ENCODE measurements around the gene CDC42BPA.
A peak's percentile ranks its signal among the peaks of the same experiment; 100 is the strongest.

The CDC42BPA gene

DNA sequence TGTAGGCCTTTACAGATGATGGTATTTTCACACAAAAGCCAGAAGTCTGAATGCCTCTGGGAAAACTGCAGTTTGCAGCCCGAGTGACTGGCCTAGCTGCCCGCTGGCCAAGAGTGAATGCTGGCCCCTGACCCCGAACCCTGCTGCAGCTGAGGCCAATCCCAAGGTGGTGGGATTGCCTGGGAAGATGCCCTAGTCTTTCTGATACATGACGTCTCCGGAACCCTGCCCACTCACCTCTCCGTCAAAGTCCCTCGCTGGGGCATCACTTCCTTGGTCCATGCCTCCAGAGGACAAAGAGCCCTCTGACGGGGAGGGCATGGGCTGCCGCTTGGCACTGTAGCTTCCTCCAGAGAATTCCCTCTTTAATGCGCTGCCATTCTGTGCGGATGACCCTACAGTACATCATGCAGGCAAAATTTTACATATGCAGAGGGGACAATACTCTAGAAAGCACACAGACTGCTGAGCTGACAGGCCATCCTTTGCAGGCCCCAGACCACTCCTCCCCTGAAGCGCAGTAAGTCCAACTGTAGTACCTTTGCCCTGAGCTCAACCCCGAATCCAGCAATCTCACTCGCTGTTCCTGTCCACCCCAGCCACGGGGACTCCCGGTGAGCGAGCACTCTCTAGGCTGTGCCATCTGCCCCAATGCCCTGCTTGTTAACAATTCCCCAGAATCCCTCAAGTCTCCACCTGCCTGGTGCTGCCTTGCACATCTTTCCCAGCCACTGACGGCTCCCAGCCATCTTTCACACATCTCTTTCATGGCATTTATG, 323.5 kb downstream of the CDC42BPA start:
- DNase-seq (ENCODE audit: low spot score): no peak

DNA sequence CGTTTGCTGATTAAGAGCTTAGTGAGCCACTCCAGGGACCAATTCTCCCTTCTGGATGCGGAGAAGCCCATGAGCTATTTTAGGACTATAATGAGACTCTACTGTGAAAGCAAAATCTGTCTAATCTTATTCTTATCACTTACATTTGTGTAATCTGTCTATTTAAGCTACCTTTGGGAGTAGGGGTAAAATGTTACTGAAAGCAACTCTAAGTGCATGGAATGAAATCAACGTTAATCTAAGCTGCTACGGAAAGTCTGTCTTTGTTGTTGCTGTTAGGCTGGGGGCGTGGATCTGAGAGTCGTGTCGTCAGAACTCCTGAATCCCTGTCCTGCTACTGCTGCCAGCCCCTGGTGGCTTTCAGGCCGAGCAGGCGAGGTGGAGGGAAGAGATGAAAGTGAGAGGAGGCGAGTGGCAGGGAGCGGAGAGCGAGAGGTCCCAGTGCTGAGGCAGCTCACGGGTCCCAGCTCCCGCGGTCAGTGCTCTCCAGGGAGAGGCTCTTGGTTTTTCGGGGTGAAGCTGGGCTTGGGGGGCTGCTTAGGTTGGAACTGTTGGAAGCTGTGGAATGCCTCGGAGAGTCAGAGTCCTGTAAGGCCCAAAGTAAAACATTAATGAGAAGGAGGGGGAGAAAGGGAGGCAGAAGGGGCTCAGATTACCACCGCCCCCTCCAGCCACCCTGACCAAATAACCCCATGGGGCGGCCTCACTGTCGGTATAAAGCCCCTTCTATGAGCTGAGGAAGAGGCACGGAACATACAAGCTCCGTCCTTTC, 324.3 kb downstream of the CDC42BPA start:
- no peak for DNase-seq (ENCODE audit: low spot score)

DNA sequence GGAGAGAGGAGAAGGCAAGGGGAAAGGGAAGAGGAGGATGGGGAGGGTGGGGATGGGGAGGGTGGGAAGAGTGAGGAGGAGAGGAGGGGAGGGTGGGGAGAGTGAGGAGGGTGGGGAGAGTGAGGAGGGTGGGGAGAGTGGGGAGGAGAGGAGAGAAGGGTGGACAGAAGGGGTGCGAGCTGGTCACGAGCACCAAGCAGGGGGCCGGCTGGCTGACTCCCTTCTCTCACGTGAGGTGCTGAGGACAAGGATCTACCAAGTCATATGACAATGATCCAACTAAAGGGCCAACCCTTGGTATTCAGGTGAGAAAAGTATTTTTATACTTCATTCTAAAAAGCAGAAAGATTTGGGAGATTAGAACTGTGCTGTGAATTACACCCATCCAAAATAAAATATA, 326.4 kb downstream of the CDC42BPA start:
- no peak for DNase-seq (ENCODE audit: low spot score)

DNA sequence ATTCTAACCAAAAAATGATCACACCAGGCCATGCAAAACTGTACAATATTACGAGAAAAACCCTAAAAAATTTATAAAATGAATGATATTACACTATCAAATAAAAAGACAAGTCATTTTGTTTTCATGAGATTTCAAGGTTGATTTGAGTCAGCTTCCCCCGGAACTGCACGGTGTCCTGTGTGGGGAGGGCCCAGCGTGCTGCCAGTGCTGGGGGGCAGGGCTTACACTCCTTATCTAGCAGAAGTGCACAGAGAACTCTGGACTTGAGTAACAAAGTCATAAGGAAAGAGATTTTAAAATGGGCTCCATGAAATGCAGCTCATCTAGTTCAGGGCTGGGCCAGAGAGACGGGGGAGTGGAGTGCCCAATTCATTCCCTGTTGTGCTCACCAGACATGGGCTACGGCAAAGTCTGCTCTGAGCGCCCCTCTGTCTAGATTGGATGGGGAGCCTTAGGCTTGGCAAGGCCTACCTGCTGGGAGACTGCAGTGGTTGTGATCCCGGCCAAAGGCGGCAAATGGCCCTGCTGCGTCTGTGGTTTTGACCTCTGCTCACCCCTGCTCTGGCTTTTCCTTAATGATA, 328.1 kb downstream of the CDC42BPA start:
- DNase-seq (ENCODE audit: low spot score): peak; percentile 88

DNA sequence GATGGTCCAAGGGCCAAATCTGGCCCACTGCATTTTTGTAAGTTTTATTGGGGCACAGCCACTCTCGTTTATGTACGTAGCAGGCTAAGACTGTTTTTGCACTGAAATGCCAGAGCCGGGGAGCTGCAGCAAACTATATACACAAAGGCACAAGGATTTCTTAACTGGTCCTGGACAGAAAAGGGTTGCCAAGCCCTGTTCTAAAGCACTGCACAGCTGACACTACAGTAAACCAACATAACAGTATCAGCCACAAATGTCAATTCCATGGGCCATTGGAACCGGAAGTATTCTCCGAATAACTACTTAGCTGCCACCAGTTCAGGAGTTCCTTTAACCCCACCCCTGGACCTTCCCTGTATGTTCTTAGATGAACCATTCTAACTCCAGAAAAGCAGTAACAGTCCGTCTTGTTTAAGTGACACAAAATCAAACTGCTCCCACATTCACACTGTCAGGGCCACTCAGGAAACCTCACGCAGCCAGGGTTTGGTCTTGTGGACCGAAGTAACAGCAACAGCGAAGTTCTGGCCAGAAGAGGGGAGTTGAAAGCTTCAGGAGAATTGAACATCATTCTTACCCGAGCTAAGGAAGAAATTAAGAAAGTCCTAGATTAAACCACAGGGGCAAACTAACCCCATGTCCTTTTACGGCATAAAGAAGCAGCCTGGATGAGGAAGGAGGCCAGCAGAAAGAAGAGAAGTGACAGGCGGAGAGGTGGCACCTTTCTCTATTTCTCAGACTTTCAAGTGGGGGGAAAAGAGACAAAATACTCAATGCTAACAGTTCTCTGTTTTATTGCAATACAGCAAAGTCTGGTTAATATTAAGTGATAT, 329.0 kb downstream of the CDC42BPA start:
- no peak for DNase-seq (ENCODE audit: low spot score)

DNA sequence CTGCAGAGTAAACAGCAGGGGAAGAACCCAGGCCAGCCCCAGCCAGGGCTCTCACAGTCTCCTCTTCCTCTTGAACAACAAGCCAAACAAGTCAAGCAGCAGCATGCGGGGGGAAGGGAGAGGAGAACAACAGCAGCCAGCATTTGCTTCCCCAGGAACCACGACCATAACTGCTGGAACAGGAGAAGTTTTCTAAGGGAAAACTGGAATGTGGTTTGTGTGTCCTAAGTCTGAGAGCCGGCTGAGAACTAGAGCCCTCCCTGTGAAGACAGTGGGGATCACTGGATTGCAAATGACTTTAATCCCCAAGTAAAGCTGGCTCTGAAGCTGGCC, 330.0 kb downstream of the CDC42BPA start:
- DNase-seq (ENCODE audit: low spot score): no peak

DNA sequence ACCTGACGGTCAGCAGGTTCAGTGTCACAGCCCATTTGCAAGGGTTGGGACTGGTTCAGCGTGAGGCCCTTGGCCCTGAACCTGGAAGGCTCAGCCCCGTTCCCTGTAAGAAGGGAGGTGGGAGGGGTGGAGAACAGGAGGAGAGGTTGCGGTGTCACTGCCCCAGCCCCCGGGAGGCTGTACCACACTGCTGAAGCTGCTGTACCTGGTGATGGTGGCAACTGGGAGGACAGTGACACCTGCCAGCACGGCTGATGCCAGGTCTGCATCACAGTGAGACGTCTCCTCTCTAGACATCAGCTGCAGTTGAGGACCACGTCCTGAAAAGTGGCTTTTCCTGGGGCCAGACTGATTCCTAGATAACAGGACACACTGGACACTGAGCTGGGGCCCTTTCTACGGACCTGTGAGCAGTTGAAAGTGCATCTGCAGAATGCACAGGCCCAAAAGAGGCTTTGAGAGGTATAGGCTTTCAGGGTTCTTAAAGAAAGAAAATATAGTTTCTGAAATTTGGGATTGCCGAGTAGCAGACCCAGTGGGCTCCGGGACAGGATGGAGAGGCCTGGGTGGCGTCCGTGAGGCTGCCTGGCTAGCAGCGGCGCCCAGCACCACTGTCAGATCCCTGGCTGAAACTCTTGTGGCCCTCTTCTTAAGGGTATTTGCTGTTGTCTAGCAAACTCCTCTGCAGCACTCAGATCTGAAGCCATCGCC, 330.5 kb downstream of the CDC42BPA start:
- DNase-seq (ENCODE audit: low spot score): no peak

DNA sequence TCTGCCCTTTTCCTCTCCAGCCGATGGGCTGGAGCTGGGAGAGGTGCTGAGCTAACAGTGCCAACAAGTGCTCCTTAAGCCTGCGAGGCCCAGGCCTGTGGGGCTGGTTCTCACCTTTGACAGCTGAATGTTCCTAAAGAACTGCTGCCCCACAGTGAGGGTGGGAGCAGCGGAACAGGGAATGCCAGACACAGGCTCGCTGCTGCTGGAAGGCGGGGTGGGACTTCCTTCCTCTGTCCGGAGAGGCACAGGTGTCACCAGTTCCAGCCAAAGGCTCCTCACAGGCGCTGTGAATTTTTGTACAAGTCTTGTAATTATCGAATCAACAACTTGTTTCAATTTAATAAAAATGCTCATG, 331.1 kb downstream of the CDC42BPA start:
- no peak for DNase-seq (ENCODE audit: low spot score)

DNA sequence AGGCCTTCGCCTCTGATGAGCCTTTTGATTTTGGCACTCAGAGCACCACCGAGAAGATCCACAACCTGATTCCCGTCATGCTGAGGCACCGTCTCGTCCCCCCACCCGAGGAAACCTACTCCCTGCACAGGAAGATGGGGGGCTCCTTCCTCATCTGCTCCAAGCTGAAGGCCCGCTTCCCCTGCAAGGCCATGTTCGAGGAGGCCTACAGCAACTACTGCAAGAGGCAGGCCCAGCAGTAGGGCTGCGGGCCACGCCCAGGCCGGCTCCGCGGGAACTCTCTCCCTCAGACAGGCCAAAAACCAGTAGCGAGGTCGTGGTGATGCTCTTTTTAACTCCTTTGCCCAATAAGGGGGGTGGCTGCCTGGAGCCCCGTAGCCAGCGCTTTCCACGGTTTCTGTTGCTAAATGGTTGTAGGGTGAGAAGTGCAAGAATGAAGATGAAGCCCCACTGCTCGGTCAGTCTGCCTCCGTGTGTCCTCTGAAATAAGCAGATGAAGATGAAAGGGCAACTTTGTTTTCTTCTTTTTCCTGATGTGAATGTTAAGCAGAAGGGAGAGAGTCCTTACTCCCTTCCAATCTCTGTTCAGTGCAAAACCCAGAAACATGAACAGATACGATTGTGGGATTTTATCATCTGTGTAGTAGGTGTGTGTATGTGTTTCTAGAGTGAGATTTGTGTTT, 331.7 kb downstream of the CDC42BPA start:
- no peak for DNase-seq (ENCODE audit: low spot score)

DNA sequence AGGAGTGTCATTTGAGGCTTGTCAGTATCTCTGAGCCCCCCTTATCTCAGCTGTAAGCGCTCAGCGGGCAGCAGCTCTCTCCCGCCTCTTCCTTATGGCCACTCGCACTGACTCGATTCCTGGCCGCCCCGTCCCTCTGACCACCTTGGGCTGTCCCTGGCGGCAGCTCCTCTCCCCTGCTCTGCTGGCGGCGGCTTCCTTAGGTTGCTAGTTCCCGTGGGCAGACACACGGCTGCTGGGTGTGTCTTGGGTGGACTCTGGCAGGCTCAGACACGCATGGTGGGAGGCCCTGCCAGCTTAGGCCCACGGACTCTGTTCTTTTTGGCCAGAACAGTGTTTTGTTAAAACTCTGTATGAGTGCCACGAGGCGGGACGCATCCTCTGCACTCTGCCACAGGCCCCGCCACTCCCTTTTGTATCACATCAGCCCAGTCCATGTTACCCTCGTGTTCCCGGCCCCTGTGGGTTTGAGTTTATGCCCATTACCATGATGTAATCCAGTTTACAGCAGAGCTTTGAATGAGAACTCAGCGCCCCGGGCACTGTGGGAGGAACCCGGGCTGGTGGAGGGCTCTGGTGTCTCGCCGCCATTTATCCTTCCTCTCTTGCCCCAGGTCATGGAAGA, 332.3 kb downstream of the CDC42BPA start:
- no peak for DNase-seq (ENCODE audit: low spot score)

DNA sequence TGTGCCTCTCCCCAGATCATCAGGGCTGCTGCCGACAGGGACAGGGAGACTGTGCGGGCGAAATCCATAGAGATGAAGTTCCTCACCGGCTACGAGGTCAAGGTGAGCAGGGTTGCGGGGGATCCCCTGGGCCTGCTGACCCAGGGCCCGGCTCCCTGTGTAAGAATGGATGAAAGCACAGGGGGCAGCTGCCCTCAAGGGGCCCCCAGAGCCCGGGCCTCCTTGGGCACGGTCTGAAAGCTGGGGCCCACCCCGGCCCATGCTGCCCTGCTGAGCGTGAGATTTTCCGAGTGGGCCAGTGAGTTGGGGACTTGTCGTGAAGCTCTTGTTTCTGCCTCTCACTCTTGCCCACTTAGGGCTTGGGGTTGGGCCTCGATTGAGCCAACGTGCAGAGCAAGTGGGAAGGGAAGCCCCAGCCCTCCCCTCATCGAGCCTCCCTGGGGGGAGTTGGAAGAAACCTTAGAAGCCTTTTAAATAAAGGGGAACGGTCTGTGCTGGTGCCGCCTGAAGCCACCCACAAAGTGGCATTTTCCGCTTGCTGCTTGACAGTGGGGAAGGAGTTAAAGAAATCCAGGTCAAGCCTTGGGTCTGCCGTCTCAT, 333.0 kb downstream of the CDC42BPA start:
- no peak for DNase-seq (ENCODE audit: low spot score)

DNA sequence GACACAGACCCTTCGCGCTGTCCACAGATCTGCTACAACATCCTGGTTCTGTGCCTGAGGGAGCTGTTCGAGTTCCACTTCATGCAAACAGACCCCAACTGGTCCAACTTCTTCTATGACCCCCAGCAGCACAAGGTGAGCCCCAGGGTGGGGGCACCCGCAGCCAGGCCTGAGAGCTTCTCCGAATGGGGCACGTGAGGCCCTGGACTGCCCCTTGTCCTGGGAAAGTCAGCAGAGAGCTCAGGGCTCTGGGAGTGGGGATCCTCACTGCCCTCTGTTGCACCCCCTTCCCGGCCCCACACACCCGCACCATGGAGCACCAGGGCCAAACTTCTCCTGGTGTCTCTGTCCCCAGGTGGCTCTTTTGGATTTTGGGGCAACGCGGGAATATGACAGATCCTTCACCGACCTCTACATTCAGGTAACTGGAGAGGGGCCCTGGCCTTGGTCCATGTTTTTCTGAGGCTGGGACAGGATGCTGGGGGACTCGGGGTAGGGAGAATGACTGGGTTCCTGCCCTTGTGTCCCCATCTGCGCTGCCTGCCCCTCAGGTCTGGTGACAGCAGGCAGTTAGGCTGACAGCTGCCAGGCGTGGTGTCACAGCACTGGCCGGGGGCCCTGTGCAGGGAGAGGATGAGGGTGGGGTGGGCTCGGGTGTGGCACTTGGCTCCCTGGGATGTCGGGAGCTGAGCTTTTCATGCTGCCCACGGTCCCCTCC, 333.6 kb downstream of the CDC42BPA start:
- no peak for DNase-seq (ENCODE audit: low spot score)

DNA sequence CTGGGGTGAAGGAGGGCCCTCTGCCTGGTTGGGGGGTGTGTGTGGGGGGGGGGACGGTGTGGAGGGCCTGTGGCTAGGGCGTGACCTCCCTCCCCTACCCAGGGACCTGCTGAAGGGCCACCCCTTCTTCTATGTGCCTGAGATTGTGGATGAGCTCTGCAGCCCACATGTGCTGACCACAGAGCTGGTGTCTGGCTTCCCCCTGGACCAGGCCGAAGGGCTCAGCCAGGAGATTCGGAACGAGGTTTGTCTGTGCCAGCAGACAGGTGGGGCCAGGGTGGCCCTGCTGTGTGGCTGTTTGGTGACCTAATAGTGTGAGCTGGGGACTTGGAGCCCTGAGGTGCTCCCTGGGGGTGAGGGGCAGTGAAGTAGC, 334.3 kb downstream of the CDC42BPA start:
- no peak for DNase-seq (ENCODE audit: low spot score)

DNA sequence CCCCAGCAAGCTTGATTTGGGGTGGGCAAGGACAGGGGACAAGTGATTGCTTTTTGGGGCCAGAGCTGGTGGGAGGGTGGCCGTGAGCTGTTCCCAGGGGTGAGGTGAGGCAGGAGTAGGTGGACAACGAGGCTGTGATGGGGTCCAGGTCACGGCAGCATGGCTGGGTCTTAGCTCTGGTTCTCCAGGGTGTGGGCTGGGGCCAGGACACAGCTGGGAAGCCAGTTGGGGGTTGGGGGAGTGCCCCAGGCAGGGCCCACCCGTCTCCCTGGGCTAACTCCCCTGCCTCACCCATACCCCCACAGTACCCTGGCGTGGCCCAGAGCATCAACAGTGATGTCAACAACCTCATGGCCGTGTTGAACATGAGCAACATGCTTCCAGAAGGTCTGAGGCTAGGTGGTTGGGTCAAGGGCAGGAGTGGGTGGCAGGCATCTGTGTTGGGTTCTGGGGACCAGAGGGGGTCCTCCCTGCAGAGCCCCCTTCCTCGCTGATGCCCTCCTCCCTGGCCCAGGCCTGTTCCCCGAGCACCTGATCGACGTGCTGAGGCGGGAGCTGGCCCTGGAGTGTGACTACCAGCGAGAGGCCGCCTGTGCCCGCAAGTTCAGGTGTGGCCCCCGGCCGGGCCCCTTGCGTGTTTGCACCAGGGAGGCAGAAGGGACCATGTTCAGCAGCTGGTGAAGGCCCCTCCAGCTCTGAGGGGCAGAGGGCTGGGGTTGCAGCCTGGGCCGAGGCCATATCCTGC, 334.9 kb downstream of the CDC42BPA start:
- no peak for DNase-seq (ENCODE audit: low spot score)

DNA sequence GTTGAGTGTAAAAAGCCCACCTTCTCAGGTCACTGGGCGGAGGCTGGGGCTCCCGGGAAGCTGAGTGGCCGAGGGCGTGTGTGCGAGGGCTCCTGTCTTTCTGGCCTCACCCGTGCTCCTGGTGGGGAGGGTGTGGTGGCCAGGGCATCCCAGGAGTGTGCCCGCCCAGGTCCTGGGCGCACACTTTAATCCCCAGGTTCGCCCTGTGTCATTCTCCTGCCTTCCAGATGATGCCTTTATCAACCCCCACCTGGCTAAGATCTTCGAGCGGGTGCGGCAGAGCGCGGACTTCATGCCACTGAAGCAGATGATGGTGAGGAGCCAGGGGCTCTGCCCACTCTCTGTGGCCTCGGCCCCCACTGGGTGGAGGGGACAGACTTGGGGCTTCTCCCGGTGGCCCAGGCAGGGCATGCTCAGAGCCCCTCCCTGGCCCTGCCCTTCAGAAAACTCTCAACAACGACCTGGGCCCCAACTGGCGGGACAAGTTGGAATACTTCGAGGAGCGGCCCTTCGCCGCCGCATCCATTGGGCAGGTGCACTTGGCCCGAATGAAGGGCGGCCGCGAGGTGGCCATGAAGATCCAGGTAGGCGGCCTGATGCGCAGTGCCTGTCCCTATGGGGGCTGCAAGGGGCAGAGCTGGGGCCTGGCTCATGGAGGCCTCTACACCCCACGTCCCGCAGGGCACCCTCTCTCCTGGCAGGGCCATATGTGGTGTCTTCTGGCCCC, 335.7 kb downstream of the CDC42BPA start:
- no peak for DNase-seq (ENCODE audit: low spot score)

DNA sequence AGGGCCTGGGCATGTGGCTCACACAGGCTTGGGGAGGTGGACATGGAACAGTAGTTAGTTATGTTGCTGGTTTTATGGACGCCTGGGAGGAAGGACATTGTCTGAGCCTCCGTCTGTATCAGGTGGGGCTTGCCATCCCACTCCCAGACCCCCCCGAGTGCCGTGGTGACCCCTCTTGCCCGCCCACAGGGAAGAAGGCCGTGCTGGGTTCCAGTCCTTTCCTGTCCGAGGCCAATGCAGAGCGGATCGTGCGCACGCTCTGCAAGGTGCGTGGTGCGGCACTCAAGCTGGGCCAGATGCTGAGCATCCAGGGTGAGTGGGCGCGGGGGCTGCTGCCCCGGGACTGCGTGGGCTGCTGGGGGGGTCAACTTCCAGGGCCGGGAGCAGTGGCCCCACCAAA, 336.5 kb downstream of the CDC42BPA start:
- no peak for DNase-seq (ENCODE audit: low spot score)

DNA sequence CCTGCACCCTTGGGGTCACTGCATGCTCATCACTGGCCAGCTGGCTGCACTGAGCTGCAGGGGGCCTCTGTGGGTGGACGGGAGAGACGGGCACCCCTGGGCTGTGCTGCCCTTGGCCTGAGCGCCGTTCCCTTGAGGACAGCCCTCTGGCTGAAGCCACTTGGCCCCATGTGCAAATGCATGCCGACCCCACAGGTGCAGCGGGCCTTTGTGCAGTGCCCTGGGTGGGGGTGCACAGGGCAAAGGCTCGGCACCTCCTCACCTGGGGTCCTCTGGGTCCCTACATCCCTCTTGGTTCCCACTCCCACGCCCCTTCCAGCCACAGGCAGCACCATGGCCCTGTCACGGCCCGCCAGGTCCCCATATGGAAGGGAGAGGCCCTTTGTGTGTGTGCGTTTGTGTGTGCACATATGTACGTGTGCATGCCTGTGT, 336.9 kb downstream of the CDC42BPA start:
- DNase-seq (ENCODE audit: low spot score): no peak
